ENCODE results near the gene GREB1. TPM values are rescaled to one million over a fixed set of nuclear protein-coding genes. Genes with fewer than 3 reads are reported as not detected.

GREB1 gene
- polyA plus RNA-seq, 3 donors, result 1.1 to 1.4 (median 1.3) TPM

DNA sequence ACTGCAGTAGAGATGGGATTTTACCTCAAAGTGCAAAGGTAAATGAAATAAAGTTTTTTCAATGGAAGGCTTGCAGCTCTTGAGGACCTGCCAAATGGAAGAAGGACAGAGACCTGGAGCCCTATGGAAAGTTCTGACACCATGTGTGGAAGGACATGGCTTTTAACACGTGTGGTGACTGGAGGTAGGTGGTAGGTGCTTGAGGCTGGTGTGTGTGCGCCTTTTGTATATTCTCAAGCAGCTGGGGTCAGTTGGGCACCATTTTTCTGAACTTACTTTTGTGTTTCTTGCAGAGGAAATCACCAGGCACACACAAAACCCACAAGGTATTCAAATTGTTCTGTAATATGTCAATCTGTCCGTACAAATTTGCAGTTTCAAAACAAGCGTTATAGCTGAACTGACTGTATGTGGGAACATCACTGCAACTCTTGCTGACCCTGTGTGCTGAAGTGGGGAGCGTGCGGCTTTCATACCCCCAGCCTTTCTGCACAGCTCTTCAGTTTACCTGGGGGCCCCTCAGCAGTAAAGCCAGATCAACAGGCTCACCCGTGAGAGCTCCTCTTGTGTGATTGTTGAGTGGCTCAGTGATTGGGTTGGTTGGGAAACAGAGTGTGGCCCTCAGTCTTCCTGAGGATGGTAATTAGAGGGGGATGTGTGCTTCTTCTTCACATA lies 363 bp downstream of the GREB1 start:
- WGBS, 3 donors, result 81 to 88% (median 83%) methylated on average over 7 of the region's 7 CpGs
- H3K27ac ChIP-seq (ENCODE audit: low read depth, low read length), result no peak overlapping the region

DNA sequence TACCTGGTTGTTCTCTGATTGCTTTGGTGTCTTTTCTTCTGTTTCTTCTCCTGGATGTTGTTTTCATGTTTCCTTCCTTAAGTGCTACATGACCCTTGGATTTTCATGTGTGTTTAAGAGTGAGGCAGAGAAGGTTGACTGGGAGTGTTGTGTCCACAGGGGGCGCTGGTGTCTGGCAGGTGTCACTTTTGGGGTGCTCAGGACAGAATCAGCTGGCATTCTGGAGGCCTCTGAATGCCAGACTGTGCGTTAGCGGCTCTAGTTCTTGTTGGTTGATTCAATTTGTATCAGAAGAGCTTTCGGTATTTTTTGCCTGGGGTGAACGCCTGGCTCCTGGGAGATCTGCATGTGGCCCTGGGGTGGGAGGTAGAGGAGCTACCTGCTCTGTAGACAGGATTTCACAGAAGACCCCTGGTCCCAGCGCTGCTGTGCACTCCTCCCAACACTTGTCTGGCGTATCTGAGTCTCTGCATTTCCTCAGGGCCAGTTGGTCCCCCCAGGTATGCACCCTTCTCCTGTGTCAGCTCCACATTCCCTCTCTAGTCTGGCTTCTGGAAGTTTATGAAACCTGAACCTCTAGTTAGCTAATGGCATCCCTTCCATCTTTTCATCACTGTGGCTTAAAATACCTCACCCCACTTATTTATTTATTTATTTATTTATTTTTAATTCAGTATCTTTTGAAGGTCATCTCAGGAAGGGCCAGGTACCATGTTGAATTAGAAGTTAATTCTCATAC lies 1.1 kb downstream of the GREB1 start:
- 80 to 84% (median 81%) methylated on average over 7 of the region's 7 CpGs for WGBS, 3 donors
- H3K27ac ChIP-seq (ENCODE audit: low read depth, low read length), result no peak overlapping the region

DNA sequence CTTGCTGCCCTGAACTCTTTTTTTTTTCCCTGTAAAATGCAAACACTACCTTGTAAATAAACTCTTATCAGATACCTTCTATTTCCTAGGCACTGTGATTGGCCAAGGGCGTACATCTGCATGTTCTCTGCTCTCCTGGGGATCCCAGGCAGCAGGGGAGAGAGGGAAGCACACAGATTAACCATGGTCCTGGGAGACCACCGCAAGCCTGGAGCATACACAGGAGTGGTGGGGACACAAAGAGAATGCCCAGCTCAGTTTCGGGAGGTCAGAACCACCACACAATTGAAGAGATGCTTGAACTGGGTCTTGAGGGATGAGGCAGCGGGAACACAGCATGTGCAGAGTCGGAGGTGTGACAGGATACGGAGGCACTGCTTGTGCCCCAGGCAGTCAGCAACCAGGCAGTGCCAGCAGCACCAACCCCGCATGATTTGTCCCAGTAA lies 2.1 kb downstream of the GREB1 start:
- H3K27ac ChIP-seq (ENCODE audit: low read depth, low read length), result no peak overlapping the region
- WGBS, 3 donors, result 47 to 87% (median 84%) methylated on average over 7 of the region's 7 CpGs

DNA sequence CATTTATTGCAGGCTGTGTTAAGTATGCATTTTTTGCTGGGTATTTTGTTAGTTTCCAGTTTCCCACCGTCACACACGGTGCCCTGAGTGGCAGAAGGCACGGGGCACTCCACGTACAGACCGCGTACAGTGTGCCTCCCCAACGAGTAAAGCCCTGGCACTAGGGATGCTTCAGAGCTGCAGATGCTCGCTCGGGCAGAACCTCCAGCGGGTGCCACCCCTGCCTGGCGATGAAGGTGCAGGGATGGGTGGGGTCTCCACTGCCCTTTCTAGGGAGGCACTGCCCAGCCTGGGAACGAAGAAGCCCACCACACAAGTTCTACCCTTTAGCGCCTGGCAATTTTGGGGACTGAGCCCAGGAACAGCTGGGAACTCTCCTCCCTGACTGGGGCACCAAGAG lies 4.1 kb downstream of the GREB1 start:
- 90 to 95% (median 92%) methylated on average over 13 of the region's 13 CpGs for WGBS, 3 donors

DNA sequence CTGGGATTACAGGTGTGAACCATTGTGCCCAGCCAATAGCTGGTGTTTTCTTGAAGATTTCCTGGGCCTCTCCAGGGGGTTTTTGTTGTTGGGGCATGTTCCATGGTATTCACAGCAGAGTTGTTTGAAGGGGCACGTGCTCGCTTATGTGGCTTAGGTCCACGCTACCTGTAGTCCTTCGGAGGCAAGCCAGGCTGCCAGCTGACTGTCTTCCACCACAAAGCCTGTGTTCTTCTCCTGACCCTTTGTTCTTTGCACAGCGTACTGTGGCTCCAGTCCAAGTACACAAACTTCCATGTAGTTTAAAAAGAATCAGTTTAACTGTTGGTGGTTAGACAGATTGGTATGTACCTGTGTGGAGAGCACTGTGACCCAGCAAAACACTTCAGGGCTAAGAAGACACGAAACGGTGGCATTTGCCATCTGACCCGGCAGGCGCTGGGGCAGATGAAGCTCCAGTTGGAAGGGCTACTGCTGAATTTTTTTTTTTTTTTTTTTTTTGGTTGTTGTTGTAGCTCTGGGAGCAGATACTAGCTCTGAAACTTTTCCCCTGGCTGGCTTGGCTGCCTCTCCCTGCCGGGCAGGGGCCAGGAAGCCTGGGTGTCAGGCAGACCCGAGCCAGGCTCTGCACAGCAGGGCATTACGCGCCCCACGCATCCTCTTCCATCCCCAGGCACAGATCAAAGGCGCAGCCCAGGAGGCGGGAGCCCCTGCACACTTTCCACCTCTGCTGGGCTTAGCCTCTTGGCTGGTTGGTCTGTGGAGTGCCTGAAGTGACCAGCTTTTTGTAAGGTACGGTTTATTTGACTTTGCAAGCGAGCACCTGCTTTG lies 5.7 kb downstream of the GREB1 start:
- WGBS, 3 donors, result 32 to 64% (median 63%) methylated on average over 18 of the region's 18 CpGs

More for the DNA sequence above, 4.1 kb downstream of the GREB1 start:
- no peak overlapping the region for H3K27ac ChIP-seq (ENCODE audit: low read depth, low read length)

DNA sequence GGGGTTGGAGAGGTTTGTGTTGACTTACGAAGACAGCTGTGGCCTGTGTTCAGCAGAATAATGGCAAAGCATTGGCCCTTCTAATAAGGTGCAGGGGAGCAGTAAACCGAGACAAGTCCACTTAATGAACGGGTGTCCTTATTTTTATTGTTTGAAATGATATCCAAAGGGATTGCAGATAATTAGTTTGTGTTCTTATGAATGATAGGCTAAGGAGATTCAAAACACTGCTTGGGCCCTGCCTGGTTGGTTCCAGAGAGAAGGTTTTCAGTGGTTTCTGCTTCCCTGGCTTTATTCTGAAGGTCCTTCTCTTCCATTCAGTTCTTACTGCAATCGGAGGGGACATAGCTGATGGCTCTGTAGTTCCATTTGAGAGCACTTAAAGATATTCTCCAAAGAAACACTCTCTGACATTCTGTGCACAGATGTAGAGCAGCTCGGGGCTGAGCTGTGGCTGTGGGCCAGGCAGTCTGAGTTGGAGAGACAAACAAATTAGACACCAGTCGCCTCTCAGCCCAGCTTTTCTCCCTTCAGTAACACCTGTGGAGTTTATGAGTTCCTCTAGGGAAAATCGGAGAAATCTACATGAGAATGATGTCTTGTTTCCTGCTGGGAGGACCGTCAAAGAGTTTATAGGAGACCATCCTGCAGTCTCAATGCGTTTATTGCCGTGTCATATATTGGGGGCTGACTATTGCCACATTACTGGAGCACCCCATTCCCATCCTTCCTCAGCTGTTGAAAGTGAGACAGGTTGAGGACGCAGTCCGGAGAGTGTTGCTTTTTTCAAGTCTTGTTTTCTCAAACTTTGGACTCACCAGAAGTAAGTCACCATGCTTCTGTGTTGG lies 6.5 kb downstream of the GREB1 start:
- 46 to 66% (median 63%) methylated on average over 12 of the region's 12 CpGs for WGBS, 3 donors

More for the DNA sequence above, 5.7 kb downstream of the GREB1 start:
- H3K27ac ChIP-seq (ENCODE audit: low read depth, low read length), result no peak overlapping the region

DNA sequence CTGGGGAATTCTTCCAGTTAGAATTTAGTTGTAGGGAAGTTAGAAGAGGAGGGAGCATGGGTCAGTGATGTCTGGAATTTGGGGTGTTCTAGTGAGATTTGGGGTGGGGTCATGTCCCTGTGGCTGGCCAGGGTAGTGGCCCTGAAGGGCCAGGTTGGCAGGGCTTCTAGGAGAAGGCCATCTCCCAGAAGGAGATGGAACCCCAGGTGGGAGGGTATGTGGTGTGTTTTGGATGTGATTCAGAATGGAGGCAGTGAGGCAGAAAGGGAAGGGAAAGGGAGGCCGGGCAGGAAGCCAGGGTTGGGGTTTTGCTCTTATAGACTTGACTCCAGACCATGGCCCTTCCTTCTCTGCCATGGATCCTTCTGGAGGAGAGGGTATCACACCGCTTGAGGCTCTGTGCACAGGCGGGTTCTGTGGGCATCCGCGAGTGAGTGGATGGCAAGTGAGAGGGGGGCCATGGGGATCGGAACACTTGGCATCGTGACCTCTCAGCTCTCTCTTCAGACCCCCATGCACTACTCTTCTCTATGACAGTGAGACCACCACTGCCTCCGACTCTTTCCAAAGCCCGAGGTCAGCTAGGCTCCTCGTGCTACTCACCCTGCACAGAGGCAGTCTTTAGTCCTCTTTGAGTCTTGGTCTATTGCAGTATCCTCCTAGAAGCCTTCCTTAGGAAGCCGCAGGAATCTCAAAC lies 7.3 kb downstream of the GREB1 start:
- WGBS, 3 donors, result 95 to 100% (median 98%) methylated on average over 7 to 11 of the region's 11 CpGs
- H3K27ac ChIP-seq (ENCODE audit: low read depth, low read length), result no peak overlapping the region

More for the DNA sequence above, 6.5 kb downstream of the GREB1 start:
- no peak overlapping the region for H3K27ac ChIP-seq (ENCODE audit: low read depth, low read length)

DNA sequence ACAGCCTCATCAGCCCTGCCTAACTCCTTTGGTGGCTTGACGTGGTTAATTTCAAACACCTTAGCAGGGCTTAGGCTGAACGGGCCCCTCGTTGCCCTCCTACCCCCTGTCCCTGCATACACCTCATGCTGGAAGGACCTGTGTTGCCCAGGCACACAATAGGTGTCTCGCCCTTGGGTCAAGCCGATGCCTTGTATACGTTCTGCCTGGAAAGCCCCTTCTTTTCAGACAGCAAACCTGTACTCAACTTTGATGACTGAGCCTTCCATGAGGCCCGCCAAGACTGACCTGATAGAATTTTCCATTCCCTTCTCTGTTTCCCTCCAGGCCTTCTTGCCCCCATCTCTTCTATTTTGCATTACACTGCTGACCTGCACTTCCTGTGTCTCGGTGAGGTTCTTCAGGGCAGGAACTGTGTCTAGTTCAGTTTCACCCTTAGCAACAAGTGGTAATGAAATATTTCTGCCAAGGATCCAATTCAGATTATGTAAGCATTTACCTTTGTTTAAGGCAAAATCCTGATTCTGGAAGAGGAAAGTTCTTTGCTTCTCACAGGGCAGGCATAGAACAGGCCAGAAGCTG lies 7.9 kb downstream of the GREB1 start:
- H3K27ac ChIP-seq (ENCODE audit: low read depth, low read length), result no peak overlapping the region
- 68 to 83% (median 69%) methylated on average over 8 of the region's 8 CpGs for WGBS, 3 donors

DNA sequence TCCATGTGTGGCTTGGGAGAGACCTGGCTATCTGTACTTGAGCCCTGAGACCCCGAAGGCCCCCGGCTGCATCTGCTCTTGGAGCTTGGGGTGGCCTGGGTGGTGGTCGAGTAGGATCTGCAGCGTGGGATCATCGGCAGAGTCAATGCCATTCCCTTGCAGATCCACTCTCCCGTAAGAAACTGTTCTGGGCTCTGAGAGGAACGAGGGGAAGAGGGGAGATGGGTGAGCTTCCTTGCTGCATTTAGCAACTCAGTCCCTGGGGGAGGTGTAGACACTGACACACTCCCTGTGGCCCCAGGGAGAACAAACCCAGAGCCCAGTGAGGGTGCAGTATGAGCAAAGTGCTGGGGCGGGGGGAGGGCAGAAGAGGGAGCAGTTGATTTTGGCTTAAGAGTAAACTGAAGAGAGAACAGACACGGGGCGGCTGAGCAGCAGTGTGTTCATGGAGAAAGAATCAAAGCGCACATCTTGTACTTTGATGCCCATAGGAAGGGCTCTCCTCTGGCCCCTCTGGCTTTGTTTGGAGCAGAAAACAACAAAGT lies 8.5 kb downstream of the GREB1 start:
- 71 to 83% (median 76%) methylated on average over 11 of the region's 11 CpGs for WGBS, 3 donors
- H3K27ac ChIP-seq (ENCODE audit: low read depth, low read length), result no peak overlapping the region

DNA sequence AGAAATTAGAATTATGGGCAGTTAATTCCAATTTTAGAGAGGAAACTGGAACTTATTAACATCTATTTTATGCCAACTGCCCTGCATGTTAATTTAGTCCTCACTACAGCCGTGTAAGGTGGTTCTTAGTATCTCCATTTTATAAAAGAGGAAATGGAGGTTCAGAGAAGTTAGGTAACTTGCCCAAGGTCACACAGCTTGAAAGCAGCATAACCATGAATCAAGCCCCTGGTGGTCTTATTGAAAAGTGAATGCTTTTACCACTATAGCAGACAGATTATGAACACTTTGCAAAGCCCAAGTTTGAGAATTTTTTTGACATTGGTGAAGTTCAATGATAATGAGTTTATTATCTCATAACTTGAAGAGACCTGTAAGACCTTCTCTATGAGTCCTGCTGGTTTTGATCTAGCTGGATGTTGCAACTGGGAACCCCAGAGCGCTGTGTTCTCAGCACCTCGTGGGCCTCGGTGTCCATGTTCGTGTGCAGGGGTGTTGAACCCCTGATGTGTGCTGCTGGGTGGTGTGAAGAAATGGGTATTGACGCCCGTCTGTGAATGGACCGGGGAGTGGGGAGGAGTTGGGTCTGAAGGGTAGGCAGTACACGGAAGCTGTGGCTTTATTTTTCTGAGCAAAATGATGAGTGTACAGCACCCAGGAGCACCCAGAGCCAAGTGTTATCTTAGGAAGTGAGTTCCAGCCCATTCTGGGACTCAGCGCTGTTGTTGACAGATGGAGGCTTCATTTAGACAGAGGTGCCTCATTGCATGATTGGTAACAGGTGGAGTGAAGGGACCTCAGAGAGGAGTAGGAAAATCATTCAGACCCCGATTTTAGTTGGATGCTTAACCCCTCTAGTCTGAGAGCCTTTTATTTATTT lies 9.7 kb downstream of the GREB1 start:
- WGBS, 3 donors, result 82 to 92% (median 90%) methylated on average over 11 of the region's 11 CpGs

DNA sequence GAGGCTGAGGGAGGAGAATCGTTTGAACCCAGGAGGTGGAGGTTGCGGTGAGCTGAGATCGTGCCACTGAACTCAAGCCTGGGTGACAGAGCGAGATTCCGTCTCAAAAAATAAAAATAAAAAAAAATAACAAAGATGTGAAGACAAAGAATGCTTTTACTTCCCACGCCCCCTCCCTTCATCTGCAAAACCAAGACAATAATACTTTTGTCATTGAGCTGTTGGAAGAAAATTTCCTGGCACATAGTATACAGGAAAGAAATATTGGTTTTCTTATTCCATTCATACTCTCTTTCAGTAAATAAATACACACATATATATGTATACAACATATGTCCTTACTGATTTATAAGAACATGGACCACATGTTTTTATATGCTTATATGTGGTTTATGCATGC lies 12.2 kb downstream of the GREB1 start:
- 78 to 84% (median 83%) methylated on average over 6 of the region's 6 CpGs for WGBS, 3 donors
- H3K27ac ChIP-seq (ENCODE audit: low read depth, low read length), result no peak overlapping the region

More for the DNA sequence above, 9.7 kb downstream of the GREB1 start:
- H3K27ac ChIP-seq (ENCODE audit: low read depth, low read length), result no peak overlapping the region

DNA sequence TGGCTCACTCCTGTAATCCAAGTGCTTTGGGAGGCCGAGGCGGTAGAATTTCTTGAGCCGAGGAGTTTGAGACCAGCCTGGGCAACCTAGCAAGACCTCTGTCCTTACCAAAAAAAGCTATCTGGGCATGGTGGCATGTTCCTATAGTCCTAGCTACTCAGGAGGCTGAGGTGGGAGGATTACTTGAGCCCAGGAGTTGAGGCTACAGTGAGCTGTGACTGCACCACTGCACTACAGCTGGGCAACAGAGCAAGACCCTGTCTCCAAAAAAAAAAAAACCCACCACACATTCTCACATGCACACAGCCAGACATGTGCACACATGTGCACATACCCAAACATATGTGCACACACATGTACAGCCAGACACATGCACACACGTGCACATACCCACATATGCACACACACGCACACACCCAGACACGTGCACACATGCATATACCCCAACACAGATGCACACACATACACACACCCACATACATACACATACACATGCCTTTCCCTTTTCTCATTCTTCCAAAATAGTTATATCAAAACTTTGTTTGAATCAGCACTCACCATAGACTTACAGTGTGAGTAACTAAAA lies 14.2 kb downstream of the GREB1 start:
- 77 to 84% (median 81%) methylated on average over 6 of the region's 6 CpGs for WGBS, 3 donors
- H3K27ac ChIP-seq (ENCODE audit: low read depth, low read length), result no peak overlapping the region

DNA sequence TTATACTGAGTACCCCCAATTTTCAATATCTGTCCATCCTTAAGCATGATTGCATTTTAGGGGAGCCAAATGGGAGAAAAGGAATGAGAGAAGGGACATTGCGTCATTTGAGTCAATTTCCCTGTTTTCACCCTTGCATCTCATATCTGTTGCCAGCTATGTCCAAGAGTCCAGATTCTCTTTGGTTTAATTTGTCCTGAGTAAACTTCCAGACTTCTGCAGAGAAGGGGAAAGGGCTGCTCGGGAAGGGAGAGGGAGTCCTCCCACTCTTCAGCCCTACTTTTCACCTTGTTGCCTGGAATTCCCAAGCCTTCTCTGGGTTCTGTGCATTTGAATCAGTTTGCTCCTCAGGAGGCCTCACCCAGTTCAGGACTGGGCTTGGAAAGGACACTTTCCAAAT lies 16.5 kb downstream of the GREB1 start:
- 85 to 95% (median 87%) methylated on average over 2 of the region's 2 CpGs for WGBS, 3 donors

DNA sequence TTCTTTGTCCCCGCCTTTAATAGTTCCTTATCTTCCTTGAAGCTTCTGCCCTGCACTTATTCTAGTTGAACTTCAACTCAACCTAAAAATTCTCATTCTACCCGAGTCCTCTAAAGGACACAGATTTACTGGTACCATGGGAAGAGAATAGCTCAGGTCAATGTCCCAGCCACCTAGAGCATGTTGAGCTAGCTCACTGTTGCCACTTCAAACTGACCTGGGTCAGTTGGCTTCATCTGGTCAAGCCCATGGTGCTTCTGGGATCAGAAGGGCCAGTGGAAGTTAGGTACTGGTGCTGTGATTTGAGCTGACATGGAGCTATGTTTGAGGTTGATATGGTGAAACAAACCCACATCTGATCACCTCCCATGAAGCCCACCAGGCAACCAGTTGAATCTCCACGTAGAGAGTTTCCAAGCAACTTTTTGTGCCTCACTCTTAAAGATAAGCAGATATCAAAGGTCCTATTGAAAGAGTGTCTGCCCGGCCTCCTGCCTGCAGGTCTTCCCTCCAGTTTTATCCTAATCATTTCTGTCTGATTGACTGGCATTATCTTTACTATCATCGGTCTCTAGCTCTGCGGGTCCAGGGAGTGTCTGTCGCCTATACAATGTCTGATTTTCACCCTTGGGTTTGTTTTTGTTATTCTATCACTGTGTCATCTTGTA lies 17.2 kb downstream of the GREB1 start:
- 72 to 89% (median 88%) methylated on average over 7 of the region's 7 CpGs for WGBS, 3 donors
- no peak overlapping the region for H3K27ac ChIP-seq (ENCODE audit: low read depth, low read length)

More for the DNA sequence above, 16.5 kb downstream of the GREB1 start:
- no peak overlapping the region for H3K27ac ChIP-seq (ENCODE audit: low read depth, low read length)

DNA sequence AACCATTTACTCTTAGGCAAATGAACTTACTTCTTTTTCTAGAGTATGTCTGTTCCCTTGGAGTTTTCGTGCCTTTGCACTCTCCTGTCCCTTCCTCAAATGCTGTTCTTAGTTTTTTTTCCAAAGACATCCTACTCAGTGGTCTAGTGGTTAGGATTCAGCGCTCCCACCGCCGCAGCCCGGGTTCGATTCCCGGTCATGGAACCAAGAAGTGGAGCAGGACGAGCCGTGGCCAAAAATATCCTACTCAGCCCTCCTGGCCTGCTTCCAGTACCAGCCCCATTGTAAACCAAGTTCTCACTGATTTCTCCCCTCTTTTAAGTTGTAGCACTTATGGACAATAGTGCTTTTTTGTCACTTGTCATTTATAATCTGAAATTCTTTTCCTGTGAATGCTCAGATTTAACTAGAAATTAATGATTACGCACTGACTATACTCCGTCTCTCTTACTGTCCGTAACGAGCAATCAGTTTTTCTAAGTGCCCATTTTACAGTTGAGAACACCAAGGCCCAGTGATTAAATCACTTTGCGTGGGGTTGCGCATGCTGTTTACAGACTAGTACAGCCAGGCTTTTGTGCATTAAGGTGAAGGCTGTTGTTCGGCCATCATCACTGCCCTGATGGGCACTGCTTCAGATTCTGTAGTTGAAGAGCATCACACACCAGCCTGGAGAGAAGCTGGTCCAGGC lies 17.9 kb downstream of the GREB1 start:
- WGBS, 3 donors, result 89 to 91% (median 90%) methylated on average over 16 of the region's 16 CpGs

More for the DNA sequence above, 17.9 kb downstream of the GREB1 start:
- no peak overlapping the region for H3K27ac ChIP-seq (ENCODE audit: low read depth, low read length)
